GM18951 (cell line): ENCODE results near the gene REPIN1.
A peak's percentile ranks its signal among the peaks of the same experiment; 100 is the strongest.
"Not testable (repeated sequence)": the region's sequence is repeated elsewhere in the genome, so short reads cannot be mapped to it uniquely, and the experiment has no call there.

Experiments used
- POLR2A ChIP-seq: IDR thresholded peaks from 4 replicates; pipeline ENCODE4 v1.6.1; 2011; ENCODE audit warnings: mild to moderate bottlenecking; ENCODE audit not compliant: insufficient read length, insufficient read depth; ENCODE audit errors: extremely low read depth
- in situ Hi-C: fragments of 300-500 bp; cut with MboI; formaldehyde crosslinking; loops from one replicate; pipeline ENCODE4 v1.12.0; 2022; ENCODE audit warnings: low sequenced_read_pairs, mixed read lengths, inconsistent platforms; ENCODE audit not compliant: unreplicated experiment

The REPIN1 gene

GRCh38 chr7:150378853-150379440 is 10.3 kb downstream of the REPIN1 start, which contains the start of gene ZNF775:
Gene ZNF775 (plus strand): TSS chr7:150379330. CDS start chr7:150388471, 9,141 bp downstream.
- in situ Hi-C loops: no loop called here

GRCh38 chr7:150379441-150380379 is 11.1 kb downstream of the REPIN1 start:
- in situ Hi-C loops: no loop called here
- peak; percentile 18 for TF ChIP-seq POLR2A

More at GRCh38 chr7:150378853-150379440, 10.3 kb downstream of the REPIN1 start, which contains the start of gene ZNF775:
- peak; percentile 97 for TF ChIP-seq POLR2A

GRCh38 chr7:150380463-150380862 is 11.8 kb downstream of the REPIN1 start:
- peak; percentile 40 for TF ChIP-seq POLR2A
- in situ Hi-C loops: no loop called here

- TF ChIP-seq POLR2A: no peak
- in situ Hi-C loops: no loop called here
These were observed 12.5 kb downstream of the REPIN1 start for GRCh38 chr7:150381096-150381495.

- in situ Hi-C loops: no loop called here
- TF ChIP-seq POLR2A: no peak
These were observed 13.1 kb downstream of the REPIN1 start for GRCh38 chr7:150381785-150382122.

- no peak for TF ChIP-seq POLR2A
- in situ Hi-C loops: no loop called here
These were observed 13.7 kb downstream of the REPIN1 start for GRCh38 chr7:150382123-150382843.

GRCh38 chr7:150382844-150383225 is 14.2 kb downstream of the REPIN1 start:
- in situ Hi-C loops: no loop called here

GRCh38 chr7:150383710-150384397 is 15.2 kb downstream of the REPIN1 start:
- no peak for TF ChIP-seq POLR2A
- in situ Hi-C loops: no loop called here

More at GRCh38 chr7:150382844-150383225, 14.2 kb downstream of the REPIN1 start:
- TF ChIP-seq POLR2A: peak; percentile 28

- in situ Hi-C loops: no loop called here
- no peak for TF ChIP-seq POLR2A
These were observed 16.0 kb downstream of the REPIN1 start for GRCh38 chr7:150384406-150385301.

GRCh38 chr7:150385302-150385723 is 16.7 kb downstream of the REPIN1 start:
- no peak for TF ChIP-seq POLR2A
- in situ Hi-C loops: no loop called here

GRCh38 chr7:150385884-150386283 is 17.3 kb downstream of the REPIN1 start:
- in situ Hi-C loops: not testable (repeated sequence)

- TF ChIP-seq POLR2A: no peak
- in situ Hi-C loops: no loop called here
These were observed 19.7 kb downstream of the REPIN1 start for GRCh38 chr7:150388306-150388705.
